Muscle layer of colon (tissue), 2 donors: ENCODE measurements around the gene NPIPA2.
"Not testable (repeated sequence)": the region's sequence is repeated elsewhere in the genome, so short reads cannot be mapped to it uniquely, and the experiment has no call there.

Experiments
- H3K27ac ChIP-seq: one replicate; pipeline ENCODE4 v1.7.0; 2013; ENCODE audit warnings: low read depth, mild to moderate bottlenecking, low read length, moderate library complexity
- H3K27me3 ChIP-seq, 2 donors: one replicate each; pipeline ENCODE4 v1.7.0; 2013; ENCODE audit warnings: low read length in 2 of 2, mild to moderate bottlenecking in 2 of 2; ENCODE audit not compliant: insufficient read depth in 2 of 2, control insufficient read depth in 1 of 2
- H3K36me3 ChIP-seq: one replicate; pipeline ENCODE4 v1.7.0; 2013; ENCODE audit warnings: mild to moderate bottlenecking, low read length; ENCODE audit not compliant: insufficient read depth
- H3K4me1 ChIP-seq: one replicate; pipeline ENCODE4 v1.7.0; 2013; ENCODE audit warnings: mild to moderate bottlenecking, low read length; ENCODE audit not compliant: insufficient read depth
- H3K4me3 ChIP-seq, 2 donors: one replicate each; pipeline ENCODE4 v1.7.0; 2013; ENCODE audit warnings: low read length in 2 of 2, low read depth in 1 of 2, mild to moderate bottlenecking in 1 of 2, moderate library complexity in 1 of 2
- H3K9ac ChIP-seq: one replicate; pipeline ENCODE4 v1.7.0; 2013; ENCODE audit warnings: low read length
- H3K9me3 ChIP-seq: one replicate; pipeline ENCODE4 v1.7.0; 2013; ENCODE audit warnings: mild to moderate bottlenecking, low read length
- donor health status: abdominal sarcoma.
- donor health status: Adenocarcinoma of cecum.

NPIPA2 gene

DNA sequence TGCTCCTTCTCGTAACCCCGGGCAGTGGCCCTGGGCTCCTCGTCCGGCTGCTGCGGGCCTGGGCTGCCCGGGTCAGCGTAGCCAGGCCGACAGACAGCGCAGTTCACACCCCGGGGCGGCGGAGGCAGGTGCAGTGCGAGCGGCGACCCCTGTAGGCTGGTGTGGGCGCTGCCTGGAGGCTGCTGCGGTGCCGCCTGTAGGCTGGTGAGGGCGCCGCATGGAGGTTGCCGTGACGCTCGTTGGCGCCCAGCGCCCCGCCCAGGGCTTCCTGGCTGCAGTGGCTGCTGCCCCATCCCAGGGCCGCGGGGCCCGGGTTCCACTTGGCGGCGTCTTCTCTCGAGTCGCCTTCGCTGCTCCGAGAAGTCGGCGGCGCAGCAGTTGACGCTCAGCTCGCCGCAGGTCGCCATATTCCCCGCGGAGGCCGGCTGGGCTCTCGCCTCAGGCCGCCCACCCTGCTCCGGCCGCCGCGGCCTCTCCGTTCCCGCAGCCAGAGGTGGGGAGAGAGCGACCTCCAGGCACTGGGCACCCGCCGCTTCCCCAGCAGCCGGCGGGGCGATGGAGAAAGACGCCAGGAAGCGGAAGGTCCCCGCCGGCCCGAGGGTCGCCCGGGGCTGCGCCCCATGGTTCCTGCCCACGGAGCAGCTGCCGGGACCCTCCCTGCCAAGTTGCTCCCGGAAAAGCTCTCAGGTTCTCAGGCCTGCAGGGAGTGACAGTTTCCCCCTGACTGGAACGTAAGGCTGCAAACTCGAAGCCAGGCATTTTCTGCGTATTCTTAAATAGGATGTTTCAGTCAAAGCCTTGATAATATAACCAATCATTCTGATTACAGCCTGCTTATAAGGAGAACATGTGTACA, at the start of gene NPIPA2:
NPIPA2 (plus strand) TSS at position 261 of the 856 bp plus-strand sequence. CDS start 5,533 bp downstream, outside the sequence.
- not testable (repeated sequence) for H3K4me1 ChIP-seq, H3K4me3 ChIP-seq

DNA sequence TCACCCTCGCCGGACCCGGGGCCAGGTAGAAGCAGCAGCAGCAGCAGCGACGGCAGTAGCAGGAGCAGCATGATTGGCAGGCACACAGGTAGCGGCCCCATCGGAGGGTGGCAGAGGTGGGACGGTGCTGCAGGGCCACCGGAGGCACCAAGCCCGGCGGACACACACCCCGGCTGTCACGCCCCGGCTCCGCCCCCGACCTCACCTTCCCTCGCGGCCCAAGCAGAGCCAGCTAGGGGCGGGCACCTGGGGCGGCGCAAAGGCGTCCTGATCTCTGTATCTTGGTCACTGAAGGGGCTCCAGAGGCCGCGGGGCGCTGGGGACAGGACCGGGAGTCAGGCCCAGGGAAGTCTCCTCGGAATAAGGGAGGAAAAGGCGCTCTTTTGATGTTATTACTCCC, 48.2 kb upstream of the NPIPA2 start, which contains the start of gene PLA2G10:
PLA2G10 (minus strand) TSS at position 180 of the 400 bp plus-strand sequence; CDS start at position 101, 79 bp downstream.
- H3K9me3 ChIP-seq, H3K9ac ChIP-seq, H3K36me3 ChIP-seq, H3K4me3 ChIP-seq, H3K27me3 ChIP-seq, H3K27ac ChIP-seq, H3K4me1 ChIP-seq: not testable (repeated sequence)

More for the DNA sequence above, at the start of gene NPIPA2:
- H3K36me3 ChIP-seq, H3K27ac ChIP-seq, H3K27me3 ChIP-seq, H3K9me3 ChIP-seq, H3K9ac ChIP-seq: not testable (repeated sequence)

DNA sequence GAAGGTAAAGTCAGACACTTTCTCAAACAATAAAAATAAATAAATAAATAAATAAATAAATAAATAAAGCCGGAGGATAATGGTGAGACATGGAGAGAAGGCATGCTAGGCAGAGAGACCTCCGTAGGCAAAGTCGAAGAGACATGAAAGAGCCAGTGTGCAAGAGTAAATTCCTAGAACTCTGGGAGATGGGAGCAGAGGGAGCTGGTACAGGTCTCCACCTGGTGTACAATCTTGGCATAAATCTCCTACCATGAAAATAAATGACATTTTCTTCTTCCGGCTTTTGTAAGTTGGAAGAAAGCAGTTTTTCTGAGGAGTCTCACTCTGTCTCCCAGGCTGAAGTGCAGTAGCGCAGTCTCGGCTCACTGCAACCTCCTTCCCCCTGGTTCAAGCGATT, 40.5 kb upstream of the NPIPA2 start:
- not testable (repeated sequence) for H3K36me3 ChIP-seq, H3K9ac ChIP-seq, H3K9me3 ChIP-seq, H3K27me3 ChIP-seq, H3K27ac ChIP-seq, H3K4me3 ChIP-seq, H3K4me1 ChIP-seq

DNA sequence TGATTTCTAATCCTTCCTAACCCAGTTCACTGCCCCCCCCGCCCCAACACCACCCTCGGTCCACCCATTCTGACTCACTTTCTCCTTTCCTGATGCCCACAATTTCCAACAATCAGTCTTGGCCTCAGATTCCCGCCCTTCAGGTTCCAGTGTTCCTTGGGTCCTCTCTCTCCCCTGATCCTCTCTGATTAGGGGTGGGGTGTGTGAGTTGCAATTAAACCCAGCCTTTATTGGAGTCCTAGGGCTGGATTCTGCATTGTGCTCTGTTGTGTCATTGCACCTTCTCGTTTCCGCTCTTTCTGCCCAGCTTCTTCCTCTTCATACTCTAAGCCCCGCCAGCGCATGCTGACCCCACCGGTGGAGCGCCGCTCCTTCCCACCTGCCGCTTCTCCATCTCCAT, 39.7 kb upstream of the NPIPA2 start:
- H3K9me3 ChIP-seq, H3K9ac ChIP-seq: not testable (repeated sequence)

DNA sequence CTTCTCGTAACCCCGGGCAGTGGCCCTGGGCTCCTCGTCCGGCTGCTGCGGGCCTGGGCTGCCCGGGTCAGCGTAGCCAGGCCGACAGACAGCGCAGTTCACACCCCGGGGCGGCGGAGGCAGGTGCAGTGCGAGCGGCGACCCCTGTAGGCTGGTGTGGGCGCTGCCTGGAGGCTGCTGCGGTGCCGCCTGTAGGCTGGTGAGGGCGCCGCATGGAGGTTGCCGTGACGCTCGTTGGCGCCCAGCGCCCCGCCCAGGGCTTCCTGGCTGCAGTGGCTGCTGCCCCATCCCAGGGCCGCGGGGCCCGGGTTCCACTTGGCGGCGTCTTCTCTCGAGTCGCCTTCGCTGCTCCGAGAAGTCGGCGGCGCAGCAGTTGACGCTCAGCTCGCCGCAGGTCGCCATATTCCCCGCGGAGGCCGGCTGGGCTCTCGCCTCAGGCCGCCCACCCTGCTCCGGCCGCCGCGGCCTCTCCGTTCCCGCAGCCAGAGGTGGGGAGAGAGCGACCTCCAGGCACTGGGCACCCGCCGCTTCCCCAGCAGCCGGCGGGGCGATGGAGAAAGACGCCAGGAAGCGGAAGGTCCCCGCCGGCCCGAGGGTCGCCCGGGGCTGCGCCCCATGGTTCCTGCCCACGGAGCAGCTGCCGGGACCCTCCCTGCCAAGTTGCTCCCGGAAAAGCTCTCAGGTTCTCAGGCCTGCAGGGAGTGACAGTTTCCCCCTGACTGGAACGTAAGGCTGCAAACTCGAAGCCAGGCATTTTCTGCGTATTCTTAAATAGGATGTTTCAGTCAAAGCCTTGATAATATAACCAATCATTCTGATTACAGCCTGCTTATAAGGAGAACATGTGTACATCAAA, 38.9 kb upstream of the NPIPA2 start, which contains the start of gene NPIPA3:
NPIPA3 (plus strand) TSS at position 256 of the 856 bp plus-strand sequence. CDS start 5,533 bp downstream, outside the sequence.
- H3K9ac ChIP-seq, H3K36me3 ChIP-seq, H3K9me3 ChIP-seq, H3K4me1 ChIP-seq, H3K4me3 ChIP-seq, H3K27ac ChIP-seq, H3K27me3 ChIP-seq: not testable (repeated sequence)

More for the DNA sequence above, 39.7 kb upstream of the NPIPA2 start:
- H3K4me1 ChIP-seq, H3K27ac ChIP-seq, H3K27me3 ChIP-seq, H3K4me3 ChIP-seq, H3K36me3 ChIP-seq: not testable (repeated sequence)

DNA sequence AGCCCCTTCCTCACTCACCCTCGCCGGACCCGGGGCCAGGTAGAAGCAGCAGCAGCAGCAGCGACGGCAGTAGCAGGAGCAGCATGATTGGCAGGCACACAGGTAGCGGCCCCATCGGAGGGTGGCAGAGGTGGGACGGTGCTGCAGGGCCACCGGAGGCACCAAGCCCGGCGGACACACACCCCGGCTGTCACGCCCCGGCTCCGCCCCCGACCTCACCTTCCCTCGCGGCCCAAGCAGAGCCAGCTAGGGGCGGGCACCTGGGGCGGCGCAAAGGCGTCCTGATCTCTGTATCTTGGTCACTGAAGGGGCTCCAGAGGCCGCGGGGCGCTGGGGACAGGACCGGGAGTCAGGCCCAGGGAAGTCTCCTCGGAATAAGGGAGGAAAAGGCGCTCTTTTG, 9.1 kb upstream of the NPIPA2 start:
- H3K36me3 ChIP-seq, H3K9me3 ChIP-seq, H3K4me3 ChIP-seq, H3K4me1 ChIP-seq, H3K27me3 ChIP-seq, H3K9ac ChIP-seq, H3K27ac ChIP-seq: not testable (repeated sequence)

DNA sequence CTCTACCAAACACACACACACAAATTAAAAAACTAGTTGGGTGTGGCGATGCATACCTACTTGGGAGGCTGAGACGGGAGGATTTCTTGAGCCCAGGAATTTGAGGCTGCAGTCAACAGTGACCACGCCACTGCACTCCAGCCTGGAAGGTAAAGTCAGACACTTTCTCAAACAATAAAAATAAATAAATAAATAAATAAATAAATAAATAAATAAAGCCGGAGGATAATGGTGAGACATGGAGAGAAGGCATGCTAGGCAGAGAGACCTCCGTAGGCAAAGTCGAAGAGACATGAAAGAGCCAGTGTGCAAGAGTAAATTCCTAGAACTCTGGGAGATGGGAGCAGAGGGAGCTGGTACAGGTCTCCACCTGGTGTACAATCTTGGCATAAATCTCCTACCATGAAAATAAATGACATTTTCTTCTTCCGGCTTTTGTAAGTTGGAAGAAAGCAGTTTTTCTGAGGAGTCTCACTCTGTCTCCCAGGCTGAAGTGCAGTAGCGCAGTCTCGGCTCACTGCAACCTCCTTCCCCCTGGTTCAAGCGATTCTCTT, 1.4 kb upstream of the NPIPA2 start:
- H3K27ac ChIP-seq, H3K36me3 ChIP-seq, H3K27me3 ChIP-seq, H3K9ac ChIP-seq, H3K9me3 ChIP-seq, H3K4me3 ChIP-seq, H3K4me1 ChIP-seq: not testable (repeated sequence)

DNA sequence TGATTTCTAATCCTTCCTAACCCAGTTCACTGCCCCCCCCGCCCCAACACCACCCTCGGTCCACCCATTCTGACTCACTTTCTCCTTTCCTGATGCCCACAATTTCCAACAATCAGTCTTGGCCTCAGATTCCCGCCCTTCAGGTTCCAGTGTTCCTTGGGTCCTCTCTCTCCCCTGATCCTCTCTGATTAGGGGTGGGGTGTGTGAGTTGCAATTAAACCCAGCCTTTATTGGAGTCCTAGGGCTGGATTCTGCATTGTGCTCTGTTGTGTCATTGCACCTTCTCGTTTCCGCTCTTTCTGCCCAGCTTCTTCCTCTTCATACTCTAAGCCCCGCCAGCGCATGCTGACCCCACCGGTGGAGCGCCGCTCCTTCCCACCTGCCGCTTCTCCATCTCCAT, 539 bp upstream of the NPIPA2 start:
- not testable (repeated sequence) for H3K27ac ChIP-seq, H3K27me3 ChIP-seq, H3K9me3 ChIP-seq, H3K4me3 ChIP-seq, H3K36me3 ChIP-seq, H3K9ac ChIP-seq, H3K4me1 ChIP-seq

DNA sequence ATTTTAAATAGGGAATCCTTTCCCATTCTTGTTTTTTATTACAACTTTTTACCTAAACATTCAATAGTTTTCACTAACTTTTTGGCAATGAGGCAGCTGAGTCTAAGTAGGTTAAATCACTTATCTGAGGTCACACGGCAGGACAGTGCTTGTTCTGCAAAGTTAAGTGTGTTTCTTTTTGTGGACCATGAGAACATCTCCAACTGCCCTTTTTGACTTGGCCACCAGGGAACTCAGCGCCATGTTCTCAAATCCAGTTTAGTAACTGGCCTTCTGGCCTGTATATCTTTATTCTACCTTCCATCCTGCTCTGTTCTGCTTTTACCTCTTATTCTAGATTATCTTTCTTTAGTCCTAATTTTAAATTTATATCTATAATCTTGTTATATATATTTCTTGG, 31.3 kb downstream of the NPIPA2 start:
- H3K27ac ChIP-seq, H3K36me3 ChIP-seq, H3K4me3 ChIP-seq, H3K27me3 ChIP-seq, H3K9ac ChIP-seq, H3K9me3 ChIP-seq, H3K4me1 ChIP-seq: not testable (repeated sequence)

DNA sequence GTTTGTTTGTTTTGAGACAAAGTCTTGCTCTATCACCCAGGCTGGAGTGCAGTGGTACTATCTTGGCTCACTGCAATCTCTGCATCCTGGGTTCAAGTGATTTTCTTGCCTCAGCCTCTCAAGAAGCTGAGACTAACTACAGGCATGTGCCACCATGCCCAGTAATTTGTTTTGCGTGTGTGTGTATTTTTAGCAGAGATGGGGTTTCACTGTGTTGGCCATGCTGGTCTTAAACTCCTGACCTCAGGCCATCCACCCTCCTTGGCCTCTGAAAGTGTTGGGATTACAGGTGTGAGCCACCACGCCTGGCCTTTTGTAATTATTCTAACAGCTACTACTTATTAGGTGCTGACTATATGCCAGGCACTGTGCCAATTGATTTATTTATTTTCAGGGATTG, 33.3 kb downstream of the NPIPA2 start:
- H3K27me3 ChIP-seq, H3K27ac ChIP-seq, H3K9ac ChIP-seq, H3K4me3 ChIP-seq, H3K4me1 ChIP-seq, H3K9me3 ChIP-seq, H3K36me3 ChIP-seq: not testable (repeated sequence)

DNA sequence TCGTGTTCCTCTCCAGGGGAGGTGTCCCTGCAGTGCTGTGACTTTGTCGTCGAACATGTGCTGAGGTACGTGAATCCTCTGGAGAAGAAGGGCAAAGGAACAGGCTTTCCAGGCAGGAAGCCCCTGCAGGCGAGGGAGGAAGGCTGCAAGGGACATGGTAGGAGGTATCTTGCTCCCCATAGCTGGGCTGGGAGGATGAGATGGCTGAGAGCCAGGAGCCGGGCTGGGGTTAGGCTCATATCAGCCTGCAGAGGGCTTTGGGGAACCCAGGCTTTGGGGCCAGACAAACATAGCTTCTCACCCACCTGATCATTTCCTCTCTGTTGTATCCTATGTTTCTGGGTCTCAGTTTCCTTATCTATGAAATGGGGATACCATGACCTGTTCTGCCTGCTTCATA, 34.4 kb downstream of the NPIPA2 start:
- not testable (repeated sequence) for H3K4me3 ChIP-seq, H3K9me3 ChIP-seq, H3K36me3 ChIP-seq, H3K9ac ChIP-seq, H3K27me3 ChIP-seq, H3K27ac ChIP-seq, H3K4me1 ChIP-seq
